Vagina (tissue), 2 donors: ENCODE results near the gene ASGR2.

ENCODE experiments used
- CTCF ChIP-seq, 3 experiments: fragments of 450-650 bp in 2 of 3; fragments of 200-600 bp in 1 of 3; sonication (generic) in 1 of 3; IDR thresholded peaks; one replicate each; pipeline ENCODE4 v1.5.1; 2017 to 2019; ENCODE audit warnings: antibody characterized with exemption in 3 of 3, mild to moderate bottlenecking in 2 of 3, moderate library complexity in 2 of 3
- POLR2A ChIP-seq, 2 donors: fragments of 450-650 bp; IDR thresholded peaks; one replicate each; pipeline ENCODE4 v1.6.1; 2017; ENCODE audit warnings: antibody characterized with exemption in 2 of 2, mild to moderate bottlenecking in 2 of 2, moderate library complexity in 2 of 2

- TF ChIP-seq CTCF (IDR thresholded peaks at IDR 0.05) (no peak), POLR2A (IDR thresholded peaks at IDR 0.05) (no peak)
Measured at GRCh38 chr17:7132511-7133094, 18.0 kb upstream of the ASGR2 start.
